NCI-H2196 treated with DMSO at 0.1 percent for 48 hours (cell line): ENCODE results near the gene PRSS22.
A peak's percentile ranks its signal among the peaks of the same experiment; 100 is the strongest.

Source experiments
- DNase-seq: peaks from one replicate; lab custom pipeline; 2025; ENCODE audit not compliant: unreplicated experiment; lab: John Stamatoyannopoulos, UW

Gene PRSS22

DNA sequence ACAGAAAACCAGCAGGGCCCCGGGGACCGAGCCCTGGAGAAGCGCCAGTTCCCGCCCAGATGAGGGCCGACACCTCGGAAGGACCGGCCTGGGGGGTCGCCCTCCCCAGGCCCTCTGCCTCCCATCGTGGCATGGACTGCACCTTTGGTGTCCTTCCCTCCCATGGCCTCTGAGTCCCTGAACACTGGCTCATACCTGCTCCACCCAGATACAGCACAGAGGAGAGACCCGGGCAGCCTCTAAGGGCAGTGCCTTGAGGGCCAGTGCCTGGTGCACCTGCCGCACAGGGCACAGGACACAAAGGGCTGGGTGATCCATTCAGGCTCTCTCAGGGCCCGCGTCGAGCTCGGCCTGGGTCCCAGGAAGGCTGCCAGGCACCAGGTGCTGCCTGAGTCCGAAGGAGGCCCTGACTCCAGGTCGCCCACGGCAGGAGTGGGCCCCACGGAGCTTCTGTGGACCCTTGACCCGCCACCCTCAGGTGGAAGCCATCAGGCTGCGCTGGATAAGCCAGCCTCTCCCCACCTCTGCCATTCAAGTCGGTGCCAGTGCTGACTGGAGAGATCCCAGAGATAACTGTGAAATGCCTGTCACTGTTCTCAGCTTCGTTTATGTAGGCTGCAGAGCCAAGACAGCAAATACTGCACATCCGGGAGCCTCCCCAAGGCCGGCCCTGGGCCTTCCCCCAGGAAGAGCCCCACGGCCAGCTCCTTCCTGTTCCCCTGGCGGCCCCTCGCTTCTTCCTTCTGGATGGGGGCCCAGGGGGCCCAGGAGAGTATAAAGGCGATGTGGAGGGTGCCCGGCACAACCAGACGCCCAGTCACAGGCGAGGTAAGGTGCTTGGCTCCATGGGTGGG, 28.2 kb downstream of the PRSS22 start, which contains the start of gene ZG16B:
Gene ZG16B, plus strand, starts transcription at position 803 of the 854 bp plus-strand sequence. CDS start 139 bp downstream, outside the sequence.
- peak; percentile 53 for DNase-seq

DNA sequence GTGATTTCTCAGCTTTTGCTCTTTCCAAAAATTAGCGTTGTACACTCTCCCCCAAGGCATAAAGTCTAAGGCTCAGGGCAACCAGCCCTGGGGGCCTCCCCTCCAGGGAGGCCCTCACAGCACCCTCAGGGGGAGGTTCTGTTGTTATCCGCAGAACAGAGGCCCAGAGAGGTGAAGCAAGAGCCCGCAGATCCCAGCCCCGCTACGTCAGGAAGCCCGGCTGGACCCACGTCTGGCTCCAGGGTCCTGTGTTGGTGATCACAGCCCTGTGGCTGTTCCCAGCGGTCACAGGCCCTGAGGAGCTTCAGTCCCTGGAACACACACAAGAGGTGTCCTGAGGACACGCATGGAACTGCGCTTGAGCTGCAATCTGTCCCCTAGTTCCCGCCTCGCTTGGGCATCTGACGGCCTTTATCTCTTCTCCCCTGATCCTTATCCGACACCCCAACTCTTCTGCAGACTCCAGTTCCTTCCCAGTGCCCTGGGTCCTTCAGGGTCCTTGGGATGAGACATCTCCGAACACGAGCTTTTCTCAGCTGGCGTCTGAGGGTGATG, 29.0 kb downstream of the PRSS22 start:
- DNase-seq, result no peak

DNA sequence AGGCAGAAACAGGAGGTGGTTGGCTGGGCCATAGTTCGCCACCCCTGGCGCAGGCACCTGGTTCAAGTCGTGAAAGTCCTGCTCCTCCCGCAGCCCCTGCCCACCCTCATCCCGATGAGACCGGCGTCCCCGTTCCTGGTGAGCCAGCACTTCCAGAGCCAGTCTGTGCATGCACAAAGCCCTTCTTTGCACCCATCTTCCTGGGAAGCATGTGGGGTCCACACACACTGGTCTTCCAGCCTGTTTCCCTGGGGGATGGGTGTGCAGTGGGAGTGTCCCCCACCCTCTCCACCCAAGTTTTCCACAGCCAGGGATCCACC, 29.5 kb downstream of the PRSS22 start:
- DNase-seq, result no peak

DNA sequence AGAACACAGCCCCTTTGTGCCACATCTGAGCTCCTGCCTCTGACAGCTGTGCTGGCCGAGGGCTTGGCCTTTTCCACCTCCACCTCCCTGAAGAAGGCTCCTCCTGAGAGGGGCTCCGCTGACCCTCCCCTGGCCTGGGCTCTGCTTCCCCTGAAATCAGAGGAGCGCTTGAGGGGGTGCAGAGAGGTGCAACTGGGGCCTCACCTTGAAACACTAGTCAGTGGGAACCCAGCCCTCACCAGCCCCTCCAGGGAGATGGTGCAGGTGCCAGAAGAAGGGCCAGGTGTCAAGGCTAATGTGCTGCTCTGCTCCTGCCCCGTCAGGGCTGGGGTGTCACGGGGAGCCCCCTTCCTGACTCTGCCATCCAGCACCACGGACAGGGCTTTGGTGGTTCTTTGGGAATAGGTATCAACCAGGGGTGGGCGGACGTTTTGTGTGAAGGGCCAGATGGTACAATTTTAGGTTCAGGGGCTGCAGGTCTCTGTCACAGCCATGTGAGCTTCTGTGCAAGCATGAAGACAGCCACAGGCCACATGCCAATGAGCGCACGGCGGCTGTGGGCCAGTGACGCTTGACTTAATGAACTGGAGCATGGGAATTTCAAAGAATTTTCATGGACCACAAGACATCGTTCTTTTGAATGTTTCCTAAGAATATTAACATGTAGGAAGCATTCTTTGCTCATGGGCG, 30.0 kb downstream of the PRSS22 start:
- no peak for DNase-seq

DNA sequence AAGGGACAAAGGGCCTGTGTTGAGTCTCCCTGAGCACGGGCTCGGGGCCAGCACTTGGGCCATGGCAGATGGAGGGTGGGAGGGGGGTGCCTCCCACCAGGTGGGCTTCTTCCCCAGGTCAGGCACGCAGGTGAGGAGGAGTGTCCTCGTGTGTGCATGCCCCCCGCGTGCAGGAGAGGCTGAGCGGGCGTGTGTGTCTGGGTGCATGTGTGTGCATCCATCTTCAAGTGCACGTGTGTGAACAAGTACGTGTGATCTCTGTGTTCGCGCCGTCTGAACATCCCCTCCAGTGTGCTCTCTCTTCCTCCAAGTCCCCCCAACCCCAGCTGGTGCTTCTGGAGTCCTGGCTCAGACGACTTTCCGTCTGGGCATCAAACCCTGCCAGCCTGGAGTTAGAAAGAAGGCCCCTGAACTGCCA, 30.6 kb downstream of the PRSS22 start:
- DNase-seq, result no peak

DNA sequence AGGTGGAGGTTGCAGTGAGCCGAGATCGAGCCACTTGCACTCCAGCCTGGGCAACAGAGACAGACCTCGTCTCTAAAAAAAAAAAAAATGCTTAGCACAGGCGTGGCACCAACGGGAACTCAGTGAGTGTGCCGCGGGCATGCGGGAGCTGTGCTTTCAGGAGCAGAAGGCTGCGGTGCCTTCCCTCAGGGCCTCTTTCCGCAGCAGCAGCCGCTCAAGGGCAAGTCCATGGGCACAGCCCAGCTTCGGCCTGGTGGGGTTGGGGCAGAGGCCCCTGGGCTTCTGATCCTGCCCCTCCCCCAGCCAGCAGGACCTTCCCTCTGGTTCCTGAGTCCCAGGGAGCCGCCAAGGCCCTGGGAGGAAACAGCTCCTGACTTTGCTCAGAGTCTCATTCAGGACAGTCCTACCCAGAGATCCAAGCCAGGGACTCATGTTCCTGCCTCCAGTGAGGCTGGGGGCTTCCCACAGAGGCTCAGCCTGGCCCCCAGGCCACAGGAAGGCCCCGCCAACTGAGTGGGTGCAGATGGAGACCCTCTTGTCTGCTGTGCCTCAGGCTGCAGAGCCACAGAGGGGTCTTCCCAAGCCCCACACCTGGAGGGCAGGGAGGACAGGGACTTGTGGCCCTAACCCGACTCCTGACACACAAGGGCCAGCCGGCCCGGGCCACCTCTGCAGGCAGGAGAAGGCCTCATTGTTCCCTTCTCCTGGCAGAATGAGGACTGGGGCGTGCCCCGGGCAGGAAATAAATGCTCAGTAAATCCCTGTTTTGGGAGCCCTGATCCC, 31.2 kb downstream of the PRSS22 start:
- no peak for DNase-seq

DNA sequence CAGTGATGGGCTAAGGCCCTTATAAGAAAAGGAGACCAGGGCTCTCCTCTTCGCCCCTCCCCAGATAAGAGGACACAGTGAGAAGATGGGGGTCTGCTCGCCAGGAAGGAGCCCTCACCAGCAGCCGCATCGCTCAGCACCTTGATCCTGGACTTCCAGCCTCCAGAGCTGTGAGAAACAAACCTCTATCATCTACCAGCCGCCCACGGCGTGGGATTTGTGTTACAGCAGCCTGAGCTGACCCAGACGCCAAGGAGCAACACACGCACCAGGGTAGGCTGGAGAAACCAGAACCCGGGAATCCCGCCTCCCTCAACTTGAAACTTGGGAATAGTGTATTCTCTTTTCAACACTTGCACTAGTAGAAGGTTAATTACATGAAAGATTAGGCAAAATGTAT, 32.1 kb downstream of the PRSS22 start:
- DNase-seq, result no peak

DNA sequence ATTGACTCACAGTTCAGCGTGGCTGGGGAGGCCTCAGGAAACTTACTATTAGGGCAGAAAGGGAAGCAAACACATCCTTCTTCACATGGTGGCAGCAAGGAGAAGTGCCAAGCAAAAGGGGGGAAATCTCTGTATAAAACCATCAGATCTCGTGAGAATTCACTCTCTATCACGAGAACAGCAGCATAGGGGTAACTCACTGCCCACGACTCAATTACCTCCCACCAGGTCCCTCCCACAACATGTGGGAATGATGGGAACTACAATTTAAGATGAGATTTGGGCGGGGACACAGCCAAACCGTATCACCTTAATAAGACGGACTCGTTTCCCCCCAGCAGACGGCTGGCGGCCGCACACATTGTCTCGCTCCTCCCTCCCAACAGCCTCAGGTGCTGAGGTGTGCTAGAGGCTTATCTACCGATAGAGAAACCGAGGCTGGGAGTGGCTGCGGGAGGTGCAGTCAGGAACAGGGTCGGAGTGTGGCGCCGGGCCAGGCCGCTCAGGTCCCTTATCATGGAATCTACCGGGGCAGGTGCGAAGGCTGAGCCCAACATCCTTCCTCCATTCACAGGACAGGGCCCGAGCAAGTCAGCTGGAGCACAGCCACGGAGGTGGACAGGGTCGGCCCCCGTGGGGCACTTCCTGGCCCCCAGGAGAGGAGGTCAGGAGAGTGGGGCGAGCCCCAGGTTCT, 32.8 kb downstream of the PRSS22 start:
- DNase-seq, result no peak

DNA sequence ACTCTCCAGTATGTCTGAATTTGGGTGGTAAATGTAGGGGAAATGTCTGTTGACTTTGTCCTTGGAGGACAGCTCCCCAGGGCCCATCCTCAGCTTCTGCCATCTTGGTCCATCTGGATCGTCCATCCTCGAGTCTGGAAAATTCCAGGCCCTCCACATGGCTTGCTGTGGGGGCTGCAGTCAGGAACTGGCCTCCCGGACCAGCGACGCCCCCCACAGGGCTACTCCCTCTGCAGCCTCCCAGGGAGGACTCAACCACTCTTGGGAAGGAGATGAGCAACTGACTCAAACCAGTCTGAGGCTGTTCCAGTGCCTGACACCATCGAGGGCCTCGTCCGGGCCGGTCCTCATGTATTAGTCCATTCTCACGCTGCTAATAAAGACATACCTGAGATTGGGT, 33.3 kb downstream of the PRSS22 start:
- no peak for DNase-seq

DNA sequence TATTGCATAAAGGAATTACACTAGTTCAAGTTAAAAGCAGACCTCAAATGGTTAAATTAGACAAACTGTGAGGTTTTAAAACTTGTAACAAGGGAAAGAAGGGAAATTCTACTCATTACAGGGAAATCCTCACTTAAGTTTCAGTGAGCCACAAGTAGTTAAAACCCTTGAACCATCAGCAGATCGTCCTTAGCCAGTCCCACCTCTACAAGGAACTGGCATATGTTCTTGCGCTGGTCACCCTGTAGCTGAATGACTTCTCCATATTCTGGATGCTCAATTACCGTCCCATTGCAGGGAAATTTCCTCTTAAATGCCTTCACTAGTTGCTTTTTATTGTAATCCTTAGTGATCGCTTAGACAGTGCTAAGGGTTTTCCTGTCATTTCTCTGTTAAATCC, 35.5 kb downstream of the PRSS22 start:
- DNase-seq, result no peak

DNA sequence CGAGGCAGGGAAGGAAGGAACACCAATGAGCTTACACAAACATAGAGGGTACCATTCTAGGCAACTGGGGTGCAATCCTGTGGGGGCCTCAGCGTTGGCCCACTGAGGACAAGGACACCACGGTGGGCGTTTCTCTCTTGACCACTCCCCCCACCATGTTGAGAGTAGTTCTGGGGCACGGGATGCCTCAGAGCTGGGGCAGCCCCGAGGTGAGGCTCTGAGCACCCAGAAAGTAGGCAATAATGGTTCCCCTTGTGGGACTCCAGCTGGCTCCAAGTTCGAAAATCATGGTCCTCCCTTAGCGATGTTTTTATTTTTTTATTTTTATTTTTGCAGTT, 35.8 kb downstream of the PRSS22 start:
- DNase-seq, result no peak

DNA sequence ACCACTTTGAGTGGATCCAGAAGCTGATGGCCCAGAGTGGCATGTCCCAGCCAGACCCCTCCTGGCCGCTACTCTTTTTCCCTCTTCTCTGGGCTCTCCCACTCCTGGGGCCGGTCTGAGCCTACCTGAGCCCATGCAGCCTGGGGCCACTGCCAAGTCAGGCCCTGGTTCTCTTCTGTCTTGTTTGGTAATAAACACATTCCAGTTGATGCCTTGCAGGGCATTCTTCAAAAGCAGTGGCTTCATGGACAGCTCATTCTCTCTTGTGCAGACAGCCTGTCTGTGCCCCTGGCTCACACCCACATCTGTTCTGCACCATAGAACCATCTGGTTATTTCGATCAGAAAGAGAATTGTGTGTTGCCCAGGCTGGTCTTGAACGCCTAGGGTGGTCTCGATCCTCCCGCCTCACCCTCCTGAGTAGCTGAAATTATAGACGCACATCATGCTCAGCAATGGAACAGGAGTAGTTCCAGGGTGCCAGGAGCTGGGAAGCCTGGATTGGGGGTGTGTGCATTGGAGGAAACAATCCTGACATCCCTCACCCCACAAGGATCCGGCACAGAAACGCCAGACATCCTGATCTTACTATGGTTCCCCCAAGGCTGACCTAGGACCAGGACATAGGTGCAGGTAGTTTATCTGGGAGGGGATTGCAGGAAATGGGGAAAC, 36.3 kb downstream of the PRSS22 start:
- no peak for DNase-seq

DNA sequence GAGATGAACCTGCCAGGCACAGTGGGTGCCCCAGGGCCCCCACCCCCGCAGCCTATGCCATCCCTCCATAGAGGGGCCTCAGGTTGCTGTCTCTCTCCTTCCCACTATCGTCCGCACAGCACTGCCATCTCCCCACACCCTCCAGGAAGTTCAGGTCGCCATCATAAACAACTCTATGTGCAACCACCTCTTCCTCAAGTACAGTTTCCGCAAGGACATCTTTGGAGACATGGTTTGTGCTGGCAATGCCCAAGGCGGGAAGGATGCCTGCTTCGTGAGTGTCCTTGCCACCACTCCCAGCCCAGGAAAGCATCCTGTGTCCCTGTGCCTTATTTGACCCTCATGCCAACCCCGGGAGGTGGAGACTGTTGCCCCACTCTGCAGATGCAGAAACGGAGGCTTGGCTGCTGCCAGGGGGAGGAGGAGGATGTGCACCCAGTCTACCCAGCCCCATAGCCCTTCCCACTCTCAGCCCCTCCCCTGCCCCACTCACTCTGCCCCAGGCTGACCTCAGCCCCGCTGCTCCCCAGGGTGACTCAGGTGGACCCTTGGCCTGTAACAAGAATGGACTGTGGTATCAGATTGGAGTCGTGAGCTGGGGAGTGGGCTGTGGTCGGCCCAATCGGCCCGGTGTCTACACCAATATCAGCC, 37.0 kb downstream of the PRSS22 start:
- DNase-seq, result no peak

DNA sequence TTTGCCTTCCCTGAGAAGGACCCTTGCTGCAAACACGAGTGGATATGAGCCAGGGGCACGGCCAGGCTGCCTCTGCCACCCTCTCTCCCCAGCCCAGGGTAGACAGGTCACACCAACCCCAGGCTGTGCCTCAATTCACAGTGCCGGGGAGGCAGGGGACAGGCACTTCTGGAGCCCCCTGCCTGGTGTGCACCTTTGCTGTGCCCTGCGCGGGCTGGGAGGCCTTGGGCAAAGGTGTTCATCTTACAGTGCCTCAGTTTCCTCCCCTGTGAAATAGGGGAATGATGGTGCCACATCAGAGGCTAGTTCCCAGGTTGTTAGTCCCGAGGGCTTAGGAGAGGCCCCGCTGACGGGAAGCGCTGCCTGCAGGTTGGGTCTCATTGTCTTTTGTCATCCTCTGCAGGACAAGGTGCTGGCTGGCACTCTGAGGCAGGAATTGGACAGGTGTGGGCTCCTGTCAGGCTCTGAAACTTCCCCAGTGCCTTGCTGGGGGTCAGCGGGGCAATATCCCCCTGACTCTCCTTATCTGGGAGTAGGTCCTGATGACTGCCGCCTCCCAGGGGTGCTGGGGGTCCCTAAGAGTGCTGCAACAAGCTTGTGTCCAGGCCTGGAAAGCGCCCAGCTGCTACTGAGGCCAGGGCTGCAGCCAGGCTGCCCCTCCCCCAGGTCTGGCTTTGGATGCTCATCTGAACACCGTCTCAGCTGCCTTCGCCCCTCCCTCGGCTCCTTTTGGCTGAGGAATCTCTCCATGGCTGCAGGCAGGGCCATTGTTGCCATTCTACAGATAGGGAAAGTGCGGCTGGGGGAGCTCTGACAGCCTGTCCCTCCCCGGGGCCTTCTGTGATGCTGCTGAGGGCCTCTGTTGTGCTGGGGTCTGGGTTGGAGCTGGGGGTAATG, 37.8 kb downstream of the PRSS22 start:
- no peak for DNase-seq

DNA sequence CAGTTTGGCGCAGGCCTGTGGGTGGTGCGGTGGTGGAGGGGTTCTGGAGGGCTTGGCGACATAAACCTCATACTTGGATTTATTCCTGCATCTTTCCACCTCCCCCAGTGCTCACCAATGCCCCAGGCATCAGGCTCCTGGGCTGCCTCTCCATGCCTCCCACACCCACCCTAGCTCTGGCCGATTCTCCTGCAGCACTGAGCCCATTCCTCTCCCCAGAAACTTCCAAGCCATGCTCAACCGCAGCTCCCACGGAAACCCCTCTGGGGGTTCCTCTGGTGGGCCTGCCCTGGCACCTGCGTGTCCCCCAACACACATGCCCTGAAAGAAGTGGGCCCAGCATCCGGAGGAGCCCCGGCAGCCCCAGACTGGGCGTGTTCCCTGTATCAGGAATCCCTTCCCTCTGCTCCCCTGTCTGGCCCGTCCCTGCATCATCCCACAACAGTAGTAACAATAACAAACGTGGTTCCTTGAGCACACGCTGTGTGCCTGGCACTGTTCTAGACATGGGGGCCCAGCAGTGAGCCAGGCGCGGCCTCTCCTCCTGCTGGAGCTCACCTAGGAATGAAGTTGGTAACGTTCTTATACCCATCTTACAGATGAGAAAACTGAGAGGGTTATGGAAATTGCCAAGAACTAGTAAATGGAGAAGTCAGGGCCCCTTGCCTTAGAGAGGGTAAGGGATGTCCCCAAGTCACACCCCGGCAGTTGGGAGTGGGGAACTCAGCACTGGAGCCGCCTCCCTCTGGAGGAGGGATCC, 38.6 kb downstream of the PRSS22 start:
- DNase-seq, result no peak

DNA sequence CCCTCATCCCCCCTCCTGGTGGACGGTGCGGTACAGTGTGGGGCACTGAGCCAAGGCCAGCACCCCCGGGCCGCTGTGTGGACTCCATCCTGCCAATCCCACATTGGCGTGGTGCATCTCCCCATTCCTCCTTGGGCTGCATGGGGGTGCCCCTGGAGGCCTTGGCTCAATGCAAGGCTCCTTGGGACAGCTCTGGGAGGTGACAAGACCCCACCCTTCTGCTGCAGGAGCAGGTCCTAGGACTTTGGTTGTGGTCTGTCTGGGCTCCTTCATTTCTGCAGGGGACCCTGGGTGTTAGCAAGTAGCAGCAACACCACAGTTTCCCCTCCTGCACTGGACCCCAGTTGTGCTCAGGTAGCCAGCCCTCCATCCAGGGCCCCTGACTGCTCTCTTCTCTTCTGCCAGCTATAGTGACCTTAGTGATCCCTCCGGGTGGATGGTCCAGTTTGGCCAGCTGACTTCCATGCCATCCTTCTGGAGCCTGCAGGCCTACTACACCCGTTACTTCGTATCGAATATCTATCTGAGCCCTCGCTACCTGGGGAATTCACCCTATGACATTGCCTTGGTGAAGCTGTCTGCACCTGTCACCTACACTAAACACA, 39.6 kb downstream of the PRSS22 start:
- DNase-seq, result no peak

DNA sequence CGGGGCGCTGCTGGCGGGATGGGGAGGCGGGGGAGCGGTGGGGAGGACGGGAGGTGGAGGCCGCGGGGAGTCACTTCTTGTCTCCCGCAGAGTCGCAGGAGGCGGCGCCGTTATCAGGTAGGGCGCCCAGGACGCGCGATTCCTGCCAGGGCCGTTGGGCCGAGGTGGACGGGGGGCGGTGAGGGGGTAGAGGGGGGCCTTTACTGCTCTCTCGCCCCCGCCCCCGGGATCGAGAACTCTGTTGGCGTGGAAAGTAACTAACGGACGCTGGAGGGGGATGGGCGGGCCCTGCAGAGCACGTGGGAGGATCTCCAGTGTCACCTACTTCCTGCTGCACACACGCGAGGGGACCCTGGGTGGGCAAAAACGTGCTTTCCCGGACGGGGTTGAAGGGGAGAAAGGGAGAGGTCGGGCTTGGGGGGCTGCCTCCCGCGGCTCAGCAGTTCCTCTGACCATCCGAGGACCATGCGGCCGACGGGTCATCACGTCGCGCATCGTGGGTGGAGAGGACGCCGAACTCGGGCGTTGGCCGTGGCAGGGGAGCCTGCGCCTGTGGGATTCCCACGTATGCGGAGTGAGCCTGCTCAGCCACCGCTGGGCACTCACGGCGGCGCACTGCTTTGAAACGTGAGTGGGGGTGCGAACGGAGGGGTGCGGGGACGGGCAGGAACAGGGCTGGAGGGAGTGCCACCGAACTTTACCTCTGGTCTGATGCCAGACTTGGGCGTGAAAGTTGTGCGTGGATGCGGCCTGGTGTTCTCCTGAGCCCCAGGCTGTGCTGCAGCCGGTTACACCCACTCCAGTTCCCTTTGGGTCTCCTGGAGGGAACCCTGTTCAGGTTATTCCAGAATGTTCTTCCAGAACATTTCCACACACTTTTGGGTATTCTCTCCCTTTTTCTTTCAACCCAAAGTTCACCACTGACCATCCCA, 40.4 kb downstream of the PRSS22 start:
- DNase-seq, result no peak
